Memory B cell (primary cell): ENCODE measurements around the gene LRP1-AS.

Experiments used
- ATAC-seq: fragments of 150-1000 bp; cut with Tn5 transposase; 2 replicates; pipeline ENCODE4 v1.10.0; 2021; ENCODE audit warnings: low read depth, mild to moderate bottlenecking, moderate library complexity
- DNase-seq, 2 donors: peaks; one replicate each; pipeline ENCODE4 v3.0.0; 2022; ENCODE audit warnings: low spot score in 2 of 2
- H3K27ac Mint-ChIP-seq: one replicate; pipeline ENCODE4 v1.8.0; 2022; ENCODE audit warnings: mild to moderate bottlenecking, moderate library complexity, mixed read lengths
- H3K27me3 Mint-ChIP-seq: one replicate; pipeline ENCODE4 v1.8.0; 2022; ENCODE audit warnings: mixed read lengths
- H3K36me3 Mint-ChIP-seq: one replicate; pipeline ENCODE4 v1.8.0; 2022; ENCODE audit warnings: mild to moderate bottlenecking, mixed read lengths
- H3K4me1 Mint-ChIP-seq: one replicate; pipeline ENCODE4 v1.8.0; 2022; ENCODE audit warnings: mixed read lengths
- H3K4me3 Mint-ChIP-seq: one replicate; pipeline ENCODE4 v1.8.0; 2022; ENCODE audit warnings: mild to moderate bottlenecking, moderate library complexity, mixed read lengths
- H3K9me3 Mint-ChIP-seq: one replicate; pipeline ENCODE4 v1.8.0; 2022; ENCODE audit warnings: mixed read lengths

The LRP1-AS gene

GRCh38 chr12:57149245-57149900, 2.0 kb upstream of the LRP1-AS start:
- Mint-ChIP-seq H3K4me3 (no peak overlapping the region), H3K4me1 (no peaks in the 10 kb centered on the region), H3K36me3 (no peaks in the 10 kb centered on the region), H3K27ac (peak overlapping the region; percentile 26), H3K27me3 (peaks cover 5% of the 10 kb centered on the region), H3K9me3 (no peaks in the 10 kb centered on the region)
- DNase-seq (no peak), ATAC-seq (no peak)

GRCh38 chr12:57148469-57149244, 1.2 kb upstream of the LRP1-AS start:
- Mint-ChIP-seq H3K27me3 (peaks cover 5% of the 10 kb centered on the region), H3K4me3 (no peak overlapping the region), H3K9me3 (no peaks in the 10 kb centered on the region), H3K4me1 (no peaks in the 10 kb centered on the region), H3K36me3 (no peaks in the 10 kb centered on the region), H3K27ac (peak overlapping the region; percentile 26)
- no peak for DNase-seq
- ATAC-seq, result no peak

GRCh38 chr12:57146092-57146491, 1.3 kb downstream of the LRP1-AS start:
- no peak for DNase-seq
- ATAC-seq, result no peak
- Mint-ChIP-seq H3K36me3 (no peaks in the 10 kb centered on the region), H3K4me3 (no peak overlapping the region), H3K27me3 (peaks cover 1% of the 10 kb centered on the region), H3K4me1 (no peaks in the 10 kb centered on the region), H3K9me3 (no peaks in the 10 kb centered on the region), H3K27ac (no peak overlapping the region)

GRCh38 chr12:57145460-57146059, 1.9 kb downstream of the LRP1-AS start:
- H3K27ac Mint-ChIP-seq, result no peak overlapping the region
- no peaks in the 10 kb centered on the region for H3K9me3 Mint-ChIP-seq
- ATAC-seq (no peak), DNase-seq (no peak)
- no peaks in the 10 kb centered on the region for H3K36me3 Mint-ChIP-seq
- H3K4me1 Mint-ChIP-seq, result no peaks in the 10 kb centered on the region
- H3K4me3 Mint-ChIP-seq, result no peak overlapping the region
- H3K27me3 Mint-ChIP-seq, result peaks cover 1% of the 10 kb centered on the region

GRCh38 chr12:57143454-57143853, 4.0 kb downstream of the LRP1-AS start:
- H3K4me3 Mint-ChIP-seq, result no peak overlapping the region
- no peaks in the 10 kb centered on the region for H3K9me3 Mint-ChIP-seq
- DNase-seq (no peak), ATAC-seq (no peak)
- no peaks in the 10 kb centered on the region for H3K4me1 Mint-ChIP-seq
- no peaks in the 10 kb centered on the region for H3K36me3 Mint-ChIP-seq
- no peak overlapping the region for H3K27ac Mint-ChIP-seq
- peaks cover 3% of the 10 kb centered on the region for H3K27me3 Mint-ChIP-seq

GRCh38 chr12:57142727-57143126, 4.7 kb downstream of the LRP1-AS start:
- H3K4me1 Mint-ChIP-seq, result no peaks in the 10 kb centered on the region

GRCh38 chr12:57142121-57142520, 5.3 kb downstream of the LRP1-AS start:
- Mint-ChIP-seq H3K4me3 (no peak overlapping the region), H3K27me3 (peaks cover 3% of the 10 kb centered on the region), H3K27ac (no peak overlapping the region), H3K9me3 (no peaks in the 10 kb centered on the region), H3K36me3 (no peaks in the 10 kb centered on the region), H3K4me1 (no peaks in the 10 kb centered on the region)
- DNase-seq, result no peak
- no peak for ATAC-seq

More at GRCh38 chr12:57142727-57143126, 4.7 kb downstream of the LRP1-AS start:
- ATAC-seq (no peak), DNase-seq (no peak)
- H3K27ac Mint-ChIP-seq, result no peak overlapping the region
- H3K9me3 Mint-ChIP-seq, result no peaks in the 10 kb centered on the region
- no peaks in the 10 kb centered on the region for H3K36me3 Mint-ChIP-seq
- H3K4me3 Mint-ChIP-seq, result no peak overlapping the region
- H3K27me3 Mint-ChIP-seq, result peaks cover 3% of the 10 kb centered on the region

- Mint-ChIP-seq H3K4me1 (no peaks in the 10 kb centered on the region), H3K4me3 (no peak overlapping the region), H3K36me3 (no peaks in the 10 kb centered on the region), H3K27ac (no peak overlapping the region), H3K9me3 (no peaks in the 10 kb centered on the region), H3K27me3 (peaks cover 3% of the 10 kb centered on the region)
- ATAC-seq (no peak), DNase-seq (no peak)
Observed at GRCh38 chr12:57141249-57141648, 6.2 kb downstream of the LRP1-AS start.

GRCh38 chr12:57139796-57140649, 7.4 kb downstream of the LRP1-AS start:
- Mint-ChIP-seq H3K27ac (no peak overlapping the region), H3K27me3 (peaks cover 3% of the 10 kb centered on the region), H3K36me3 (no peaks in the 10 kb centered on the region), H3K9me3 (no peaks in the 10 kb centered on the region), H3K4me3 (no peak overlapping the region), H3K4me1 (no peaks in the 10 kb centered on the region)
- DNase-seq (no peak), ATAC-seq (no peak)

GRCh38 chr12:57138526-57139272, 8.7 kb downstream of the LRP1-AS start:
- DNase-seq, result no peak
- Mint-ChIP-seq H3K4me1 (no peaks in the 10 kb centered on the region), H3K27me3 (peaks cover 3% of the 10 kb centered on the region), H3K27ac (no peak overlapping the region), H3K4me3 (no peak overlapping the region), H3K36me3 (no peaks in the 10 kb centered on the region), H3K9me3 (no peaks in the 10 kb centered on the region)
- ATAC-seq, result no peak

GRCh38 chr12:57135527-57136326, 11.7 kb downstream of the LRP1-AS start:
- H3K9me3 Mint-ChIP-seq, result no peaks in the 10 kb centered on the region
- peaks cover 3% of the 10 kb centered on the region for H3K27me3 Mint-ChIP-seq
- H3K4me1 Mint-ChIP-seq, result peaks cover 3% of the 10 kb centered on the region
- DNase-seq (no peak), ATAC-seq (no peak)
- H3K4me3 Mint-ChIP-seq, result no peak overlapping the region
- no peaks in the 10 kb centered on the region for H3K36me3 Mint-ChIP-seq
- H3K27ac Mint-ChIP-seq, result no peak overlapping the region

GRCh38 chr12:57134949-57135348, 12.5 kb downstream of the LRP1-AS start:
- peaks cover 3% of the 10 kb centered on the region for H3K27me3 Mint-ChIP-seq
- H3K36me3 Mint-ChIP-seq, result no peaks in the 10 kb centered on the region
- H3K9me3 Mint-ChIP-seq, result no peaks in the 10 kb centered on the region
- no peak overlapping the region for H3K27ac Mint-ChIP-seq
- DNase-seq, result no peak
- no peak for ATAC-seq
- H3K4me3 Mint-ChIP-seq, result no peak overlapping the region
- H3K4me1 Mint-ChIP-seq, result peaks cover 3% of the 10 kb centered on the region

GRCh38 chr12:57133916-57134315, 13.5 kb downstream of the LRP1-AS start:
- Mint-ChIP-seq H3K27ac (no peak overlapping the region), H3K36me3 (no peaks in the 10 kb centered on the region), H3K9me3 (no peaks in the 10 kb centered on the region), H3K4me1 (peaks cover 3% of the 10 kb centered on the region), H3K27me3 (no peaks in the 10 kb centered on the region), H3K4me3 (no peak overlapping the region)
- DNase-seq (no peak), ATAC-seq (no peak)
